GM12878 (cell line): ENCODE data around the gene ZNF407. TPM values are rescaled to one million over a fixed set of nuclear protein-coding genes. Genes with fewer than 3 reads are reported as not detected.

Source experiments
- EP300 ChIP-seq, 2 experiments: fragments of 150-350 bp in 1 of 2; IDR thresholded peaks; 2 replicates each; pipeline ENCODE4 v1.6.1; 2011 to 2012; ENCODE audit warnings: low read depth in 2 of 2, low read length in 2 of 2, borderline replicate concordance in 1 of 2, improper control_type of control experiment in 1 of 2, inconsistent platforms in 1 of 2; ENCODE audit not compliant: control insufficient read depth in 1 of 2
- ESRRA ChIP-seq: IDR thresholded peaks from 2 replicates; pipeline ENCODE4 v1.6.1; 2012; ENCODE audit warnings: mild to moderate bottlenecking, low read length, improper control_type of control experiment
- FOXK2 ChIP-seq: fragments of 450-650 bp; IDR thresholded peaks from 2 replicates; pipeline ENCODE4 v1.6.1; 2017; ENCODE audit warnings: mild to moderate bottlenecking, moderate library complexity
- HSF1 ChIP-seq: fragments of 150-350 bp; IDR thresholded peaks from 2 replicates; pipeline ENCODE4 v1.6.1; 2014; ENCODE audit warnings: mild to moderate bottlenecking, low read depth, low read length
- IKZF2 ChIP-seq, 2 experiments: fragments of 450-650 bp; IDR thresholded peaks; 2 replicates each; pipeline ENCODE4 v1.6.1; 2017; ENCODE audit warnings: mild to moderate bottlenecking in 2 of 2, moderate library complexity in 2 of 2
- KAT2A ChIP-seq: conservative IDR thresholded peaks from 2 replicates; pipeline ENCODE4 v1.6.1; 2011; ENCODE audit warnings: low read depth, low read length; ENCODE audit not compliant: control insufficient read depth
- MLLT1 ChIP-seq: fragments of 450-650 bp; IDR thresholded peaks from 2 replicates; pipeline ENCODE4 v1.6.1; 2016; ENCODE audit warnings: mild to moderate bottlenecking
- MYC ChIP-seq: IDR thresholded peaks from 2 replicates; pipeline ENCODE4 v1.6.1; 2011; ENCODE audit warnings: mild to moderate bottlenecking, low read length, moderate library complexity, inconsistent platforms; ENCODE audit not compliant: insufficient read depth, insufficient replicate concordance, insufficient read length, severe bottlenecking
- NFYB ChIP-seq: IDR thresholded peaks from 2 replicates; pipeline ENCODE4 v1.6.1; 2011; ENCODE audit warnings: low read depth, mild to moderate bottlenecking, low read length, improper control_type of control experiment, moderate library complexity; ENCODE audit not compliant: insufficient read depth
- NKRF ChIP-seq: fragments of 450-650 bp; conservative IDR thresholded peaks from 2 replicates; pipeline ENCODE4 v1.6.1; 2017; ENCODE audit warnings: mild to moderate bottlenecking, moderate library complexity
- NR2F1 ChIP-seq: fragments of 450-650 bp; conservative IDR thresholded peaks from 2 replicates; pipeline ENCODE4 v1.6.1; 2017; ENCODE audit warnings: mild to moderate bottlenecking
- NRF1 ChIP-seq: conservative IDR thresholded peaks from 2 replicates; pipeline ENCODE4 v1.6.1; 2011; ENCODE audit warnings: mild to moderate bottlenecking, low read depth, low read length, improper control_type of control experiment
- PAX8 ChIP-seq: fragments of 450-650 bp; IDR thresholded peaks from 2 replicates; pipeline ENCODE4 v1.6.1; 2017; ENCODE audit warnings: mild to moderate bottlenecking, moderate library complexity
- POLR2A ChIP-seq: IDR thresholded peaks from 2 replicates; pipeline ENCODE4 v1.6.1; 2011; ENCODE audit warnings: low read depth, mild to moderate bottlenecking, low read length
- RAD21 ChIP-seq: IDR thresholded peaks from 2 replicates; pipeline ENCODE4 v1.6.1; 2011; ENCODE audit warnings: mild to moderate bottlenecking, low read depth, low read length, moderate library complexity; ENCODE audit not compliant: insufficient read depth
- RBBP5 ChIP-seq: fragments of 200-600 bp; sonication (generic); conservative IDR thresholded peaks from 2 replicates; pipeline ENCODE4 v1.6.1; 2016
- RELA ChIP-seq: fragments of 450-650 bp; IDR thresholded peaks from 2 replicates; pipeline ENCODE4 v1.8.0; 2014; ENCODE audit warnings: borderline replicate concordance; ENCODE audit not compliant: partially characterized antibody
- SMAD1 ChIP-seq: fragments of 450-650 bp; IDR thresholded peaks from 2 replicates; pipeline ENCODE4 v1.6.1; 2018; ENCODE audit warnings: mild to moderate bottlenecking, low read depth; ENCODE audit not compliant: partially characterized antibody
- SMC3 ChIP-seq: IDR thresholded peaks from 2 replicates; pipeline ENCODE4 v1.6.1; 2011; ENCODE audit warnings: low read length, improper control_type of control experiment, borderline replicate concordance
- SP1 ChIP-seq: IDR thresholded peaks from one replicate; pipeline ENCODE4 v1.6.1; 2011; ENCODE audit warnings: low read depth, low read length
- SPI1 ChIP-seq: IDR thresholded peaks from 2 replicates; pipeline ENCODE4 v1.6.1; 2011; ENCODE audit warnings: low read depth, mild to moderate bottlenecking, low read length, moderate library complexity, borderline replicate concordance; ENCODE audit not compliant: insufficient read depth
- SREBF2 ChIP-seq: IDR thresholded peaks from 2 replicates; pipeline ENCODE4 v1.6.1; 2012; ENCODE audit warnings: mild to moderate bottlenecking, low read length
- SUPT20H ChIP-seq: IDR thresholded peaks from 2 replicates; pipeline ENCODE4 v1.6.1; 2011; ENCODE audit warnings: low read depth, mild to moderate bottlenecking, low read length, moderate library complexity, borderline replicate concordance; ENCODE audit not compliant: control insufficient read depth
- TAF1 ChIP-seq: IDR thresholded peaks from 2 replicates; pipeline ENCODE4 v1.6.1; 2011; ENCODE audit warnings: mild to moderate bottlenecking, low read depth, low read length, borderline replicate concordance
- ZBTB33 ChIP-seq: fragments of 450-650 bp; IDR thresholded peaks from 2 replicates; pipeline ENCODE4 v1.6.1; 2017; ENCODE audit warnings: mild to moderate bottlenecking
- polyA plus RNA-seq, 11 experiments: library from polyadenylated mRNA; depleted of rRNA in 4 of 11; unstranded in 6 of 11; stranded (reverse) in 5 of 11; fragments of >200 nt; fragmentation: Nextera tagmentation in 4 of 11; fragmentation: Illumina TruSeq in 1 of 11; extraction: Ambion mirVana in 4 of 11; extraction: Trizol in 1 of 11; gene quantifications; 1 replicate in 1 of 11; 2 replicates in 10 of 11; pipeline versions ENCODE4 v1.2.1 to v1.2.3, GENCODE V29; 2011 to 2016; ENCODE audit warnings: inconsistent platforms in 2 of 11, missing spikeins in 2 of 11, low read depth in 1 of 11
- total RNA-seq, 4 experiments: library from RNA; depleted of rRNA in 3 of 4; stranded (reverse); fragments of >200 nt in 3 of 4; fragmentation: Illumina TruSeq in 1 of 4; extraction: Trizol in 1 of 4; gene quantifications; 2 replicates each; pipeline versions ENCODE4 v1.2.1 to v1.2.3, GENCODE V29; 2013 to 2021

ZNF407 gene
- total and polyA plus RNA-seq, 10 of the 15 experiments (the other 5 are each of a cell fraction or from before 2014, with no cell fraction given), result 0.69 to 11.6 (median 5.3) TPM

- no peak for TF ChIP-seq HSF1
- TF ChIP-seq NKRF, result no peak
- TF ChIP-seq SUPT20H, result no peak
- TF ChIP-seq POLR2A, result no peak
- no peak for TF ChIP-seq MYC
- no peak for TF ChIP-seq SMAD1
- TF ChIP-seq SMC3, result no peak
- TF ChIP-seq NR2F1, result peak; percentile 56
- no peak for TF ChIP-seq ZBTB33
- no peak for TF ChIP-seq RAD21
- TF ChIP-seq SP1, result no peak
- no peak for TF ChIP-seq PAX8
- no peak for TF ChIP-seq TAF1
- no peak for TF ChIP-seq KAT2A
- no peak for TF ChIP-seq RBBP5
- peak; percentile 33 to 42; a peak in 2 of 4 replicates for TF ChIP-seq EP300 (IDR thresholded peaks at IDR 0.05; ENCODE audit: borderline replicate concordance in 1 of 2, control insufficient read depth in 1 of 2, low read depth in 2 of 2, low read length in 2 of 2)
- TF ChIP-seq FOXK2, result no peak
- TF ChIP-seq SPI1, result peak; percentile 29; the same call in 1 of the 2 replicates
- no peak for TF ChIP-seq NFYB
- no peak for TF ChIP-seq NRF1
- no peak for TF ChIP-seq SREBF2
- no peak for TF ChIP-seq MLLT1
- TF ChIP-seq RELA, result peak; percentile 66
- TF ChIP-seq ESRRA, result no peak
- 0 out of 4 replicates have a peak, but pooled peaks of 1 of the 2 experiments have one; percentile 30 for TF ChIP-seq IKZF2 (IDR thresholded peaks at IDR 0.05)
Observed at GRCh38 chr18:74951165-74951760, 353.6 kb downstream of the ZNF407 start (continued).
